ENCODE data around the gene NOL3. TPM values are rescaled to one million over a fixed set of nuclear protein-coding genes. Genes with fewer than 3 reads are reported as not detected.

NOL3 gene
- total and polyA plus RNA-seq, 2 of the 13 experiments (the other 11 are each of a cell fraction or from before 2014, with no cell fraction given), result 5.7 to 20.5 TPM

GRCh38 chr16:67177743-67178699 is 7.7 kb downstream of the NOL3 start (continued):
- TF ChIP-seq ZNF513 (CRISPR knock-in tag; conservative IDR thresholded peaks at IDR 0.05) (0 out of 2 replicates have a peak, but pooled peaks have one; percentile 68), ZNF281 (CRISPR knock-in tag; IDR thresholded peaks at IDR 0.05; ENCODE audit: borderline replicate concordance) (peak; percentile 50; the same call in 1 of the 2 replicates), ZNF552 (CRISPR knock-in tag; IDR thresholded peaks at IDR 0.05; ENCODE audit: borderline replicate concordance) (peak; percentile 57; the same call in 1 of the 2 replicates), KDM2A (CRISPR knock-in tag; IDR thresholded peaks at IDR 0.05; ENCODE audit: borderline replicate concordance, low read depth) (peak; percentile 98), IRF9 (CRISPR knock-in tag; IDR thresholded peaks at IDR 0.05; ENCODE audit: borderline replicate concordance) (peak; percentile 92), ZNF569 (CRISPR knock-in tag; IDR thresholded peaks at IDR 0.05; ENCODE audit: borderline replicate concordance) (0 out of 2 replicates have a peak, but pooled peaks have one; percentile 59), KDM5A (IDR thresholded peaks at IDR 0.05; ENCODE audit: borderline replicate concordance, low read length) (no peak), ZNF205 (CRISPR knock-in tag; IDR thresholded peaks at IDR 0.05) (no peak), ATF7-NPFF (CRISPR knock-in tag; IDR thresholded peaks at IDR 0.05; ENCODE audit: low read depth) (peak; percentile 70; the same call in 1 of the 2 replicates), ZNF672 (CRISPR knock-in tag; IDR thresholded peaks at IDR 0.05) (0 out of 2 replicates have a peak, but pooled peaks have one; percentile 51), ZSCAN25 (CRISPR knock-in tag; IDR thresholded peaks at IDR 0.05) (no peak), ZNF460 (CRISPR knock-in tag; IDR thresholded peaks at IDR 0.05; ENCODE audit: borderline replicate concordance) (no peak), BRF2 (CRISPR knock-in tag; IDR thresholded peaks at IDR 0.05) (no peak), ZNF556 (CRISPR knock-in tag; IDR thresholded peaks at IDR 0.05; ENCODE audit: borderline replicate concordance) (peak; percentile 87; the same call in 1 of the 2 replicates), TEAD3 (CRISPR knock-in tag; optimal IDR thresholded peaks at IDR 0.05; ENCODE audit: borderline replicate concordance) (peak; percentile 18), FOXJ3 (CRISPR knock-in tag; IDR thresholded peaks at IDR 0.05; ENCODE audit: borderline replicate concordance) (no peak), HNRNPK (IDR thresholded peaks at IDR 0.05; ENCODE audit: low read depth, low read length, poor library complexity, severe bottlenecking) (peak; percentile 60)
- TF ChIP-seq, protein P1, sequence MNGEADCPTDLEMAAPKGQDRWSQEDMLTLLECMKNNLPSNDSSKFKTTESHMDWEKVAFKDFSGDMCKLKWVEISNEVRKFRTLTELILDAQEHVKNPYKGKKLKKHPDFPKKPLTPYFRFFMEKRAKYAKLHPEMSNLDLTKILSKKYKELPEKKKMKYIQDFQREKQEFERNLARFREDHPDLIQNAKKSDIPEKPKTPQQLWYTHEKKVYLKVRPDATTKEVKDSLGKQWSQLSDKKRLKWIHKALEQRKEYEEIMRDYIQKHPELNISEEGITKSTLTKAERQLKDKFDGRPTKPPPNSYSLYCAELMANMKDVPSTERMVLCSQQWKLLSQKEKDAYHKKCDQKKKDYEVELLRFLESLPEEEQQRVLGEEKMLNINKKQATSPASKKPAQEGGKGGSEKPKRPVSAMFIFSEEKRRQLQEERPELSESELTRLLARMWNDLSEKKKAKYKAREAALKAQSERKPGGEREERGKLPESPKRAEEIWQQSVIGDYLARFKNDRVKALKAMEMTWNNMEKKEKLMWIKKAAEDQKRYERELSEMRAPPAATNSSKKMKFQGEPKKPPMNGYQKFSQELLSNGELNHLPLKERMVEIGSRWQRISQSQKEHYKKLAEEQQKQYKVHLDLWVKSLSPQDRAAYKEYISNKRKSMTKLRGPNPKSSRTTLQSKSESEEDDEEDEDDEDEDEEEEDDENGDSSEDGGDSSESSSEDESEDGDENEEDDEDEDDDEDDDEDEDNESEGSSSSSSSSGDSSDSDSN (CRISPR knock-in tag; IDR thresholded peaks at IDR 0.05), result peak; percentile 85
